OCI-M1 (cell line): Measurements from ENCODE around the gene ST3GAL4.

ENCODE experiments used
- DNase-seq: peaks from one replicate; lab custom pipeline; 2025; lab: John Stamatoyannopoulos, UW

ST3GAL4 gene

DNA sequence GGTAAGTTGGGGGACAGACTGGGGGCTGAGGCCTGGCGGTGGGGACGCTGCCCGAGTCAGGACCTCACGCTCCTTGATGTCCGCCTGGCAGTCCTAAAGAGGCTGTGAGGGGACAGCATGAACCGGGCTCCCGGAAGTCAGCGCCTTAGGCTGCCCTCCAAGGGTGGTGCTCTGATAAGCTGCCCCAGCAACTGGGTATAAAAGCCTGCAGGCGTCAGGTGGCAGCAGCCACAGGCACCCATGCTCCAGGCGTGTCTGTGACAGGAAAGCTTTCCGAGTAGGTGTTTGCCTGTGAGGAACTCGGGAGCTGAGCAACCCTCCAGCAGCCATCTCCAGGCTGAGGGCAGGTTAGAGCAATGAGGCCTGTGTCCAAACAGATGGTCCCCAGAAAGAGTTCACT lies 53.0 kb downstream of the ST3GAL4 start:
- no peak for DNase-seq

DNA sequence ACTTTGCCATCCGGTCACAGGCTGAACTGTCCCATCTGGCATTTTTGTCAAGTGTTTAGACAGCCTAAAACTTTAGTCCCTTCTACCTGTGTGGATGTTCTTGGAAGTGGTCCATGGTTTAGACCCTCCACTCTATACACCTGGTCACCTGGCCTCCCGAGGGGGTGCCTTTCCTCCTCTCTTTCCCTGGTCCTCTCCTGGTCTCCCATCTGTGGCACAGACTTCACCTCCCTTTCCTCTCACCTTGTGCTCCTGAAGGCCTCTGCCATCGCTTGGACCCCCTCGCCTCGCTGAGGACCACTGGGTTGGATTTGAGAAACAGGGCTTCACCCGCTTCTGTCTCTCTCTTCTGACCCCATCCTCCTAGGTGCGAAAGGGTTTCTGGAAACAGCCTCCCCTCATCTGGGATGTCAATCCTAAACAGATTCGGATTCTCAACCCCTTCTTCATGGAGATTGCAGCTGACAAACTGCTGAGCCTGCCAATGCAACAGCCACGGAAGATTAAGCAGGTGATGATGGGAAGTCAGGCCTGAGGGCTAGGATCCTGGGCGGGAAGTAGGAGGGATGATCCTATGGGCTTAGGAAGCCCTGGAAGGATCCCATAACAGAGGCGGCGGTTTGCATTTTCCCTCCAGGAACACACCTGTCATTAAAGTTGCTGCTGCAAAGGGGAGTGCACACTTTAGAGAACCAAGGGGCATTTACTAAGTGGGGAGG lies 53.6 kb downstream of the ST3GAL4 start:
- no peak for DNase-seq

DNA sequence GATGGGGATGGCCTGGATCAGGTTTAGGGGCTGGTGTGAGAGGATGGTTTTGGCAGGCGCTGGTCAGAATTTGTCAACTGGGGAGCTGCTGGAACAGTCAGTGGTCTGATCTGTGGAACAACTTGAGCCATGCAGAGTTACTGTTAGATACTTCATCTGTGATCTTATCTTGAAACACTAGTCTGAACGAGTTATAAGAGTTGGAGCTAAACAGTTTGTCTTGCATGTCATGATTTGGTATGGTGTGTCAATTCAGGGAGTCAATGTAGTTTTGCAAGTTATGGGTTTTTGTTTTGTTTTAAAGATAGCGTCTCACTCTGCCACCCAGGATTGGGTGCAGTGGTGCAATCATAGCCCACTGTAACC lies 54.1 kb downstream of the ST3GAL4 start:
- no peak for DNase-seq

DNA sequence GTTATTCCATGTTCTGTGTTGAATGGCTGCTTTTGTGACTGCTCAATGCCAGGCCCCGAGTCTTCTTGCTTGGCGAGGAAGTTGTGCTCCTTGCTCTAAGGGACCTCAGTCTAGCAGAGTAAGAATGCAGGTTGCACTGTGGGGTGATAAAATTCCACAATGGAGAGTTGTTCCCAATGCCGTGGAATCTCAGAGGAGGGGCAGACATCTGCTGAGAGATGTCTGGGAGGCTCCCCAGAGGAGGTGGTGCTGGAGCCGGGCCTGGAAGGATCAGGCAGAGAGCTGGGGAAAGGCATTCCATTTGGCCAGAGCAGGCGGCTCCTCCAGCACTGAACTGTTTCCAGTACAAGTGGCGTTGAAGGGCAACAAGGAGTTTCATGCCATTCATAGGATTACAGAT lies 55.2 kb downstream of the ST3GAL4 start:
- no peak for DNase-seq

DNA sequence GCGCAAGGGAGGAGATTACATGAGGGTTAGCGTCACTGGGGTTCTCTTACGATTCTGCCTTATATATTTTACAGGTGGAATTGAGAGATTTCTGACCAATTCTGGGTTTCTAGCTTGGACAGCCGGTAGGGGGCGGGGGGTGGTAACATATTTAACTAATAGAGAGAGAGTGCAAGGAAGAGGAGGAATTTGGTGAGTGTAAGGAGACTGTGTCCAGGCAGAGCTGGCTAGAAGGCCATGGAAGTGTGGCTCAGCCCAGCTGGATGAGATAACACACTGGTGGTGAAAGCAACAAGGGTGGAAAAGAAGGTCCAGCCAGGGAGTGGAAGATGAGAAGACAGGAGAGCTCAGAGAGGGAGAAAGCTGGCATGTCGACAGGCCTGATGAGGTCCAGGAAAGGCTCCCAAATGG lies 56.5 kb downstream of the ST3GAL4 start:
- peak; percentile 57 for DNase-seq

DNA sequence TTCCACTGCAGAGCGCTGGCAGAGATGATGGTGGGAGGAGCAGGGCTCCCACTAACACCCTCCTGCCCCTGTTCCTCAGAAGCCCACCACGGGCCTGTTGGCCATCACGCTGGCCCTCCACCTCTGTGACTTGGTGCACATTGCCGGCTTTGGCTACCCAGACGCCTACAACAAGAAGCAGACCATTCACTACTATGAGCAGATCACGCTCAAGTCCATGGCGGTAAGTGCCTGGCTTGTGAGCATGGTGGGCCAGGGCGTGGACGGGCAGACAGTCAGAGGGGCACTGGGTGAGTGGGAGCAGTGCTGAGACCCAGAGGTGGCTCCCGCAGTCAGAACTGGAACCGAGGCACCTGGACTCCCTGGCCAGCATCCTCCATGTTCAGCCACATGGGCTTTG lies 57.9 kb downstream of the ST3GAL4 start:
- no peak for DNase-seq

DNA sequence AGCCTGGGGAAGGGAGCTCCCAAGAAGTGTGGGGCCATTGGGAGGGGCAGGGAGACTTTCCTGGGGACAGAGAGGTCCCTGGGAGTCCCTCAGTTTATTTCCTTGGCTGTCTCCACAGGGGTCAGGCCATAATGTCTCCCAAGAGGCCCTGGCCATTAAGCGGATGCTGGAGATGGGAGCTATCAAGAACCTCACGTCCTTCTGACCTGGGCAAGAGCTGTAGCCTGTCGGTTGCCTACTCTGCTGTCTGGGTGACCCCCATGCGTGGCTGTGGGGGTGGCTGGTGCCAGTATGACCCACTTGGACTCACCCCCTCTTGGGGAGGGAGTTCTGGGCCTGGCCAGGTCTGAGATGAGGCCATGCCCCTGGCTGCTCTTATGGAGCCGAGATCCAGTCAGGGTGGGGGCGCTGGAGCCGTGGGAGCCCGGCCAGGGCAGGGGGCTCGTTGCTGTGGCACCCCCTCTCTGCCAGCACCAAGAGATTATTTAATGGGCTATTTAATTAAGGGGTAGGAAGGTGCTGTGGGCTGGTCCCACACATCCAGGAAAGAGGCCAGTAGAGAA lies 58.4 kb downstream of the ST3GAL4 start:
- DNase-seq: no peak

DNA sequence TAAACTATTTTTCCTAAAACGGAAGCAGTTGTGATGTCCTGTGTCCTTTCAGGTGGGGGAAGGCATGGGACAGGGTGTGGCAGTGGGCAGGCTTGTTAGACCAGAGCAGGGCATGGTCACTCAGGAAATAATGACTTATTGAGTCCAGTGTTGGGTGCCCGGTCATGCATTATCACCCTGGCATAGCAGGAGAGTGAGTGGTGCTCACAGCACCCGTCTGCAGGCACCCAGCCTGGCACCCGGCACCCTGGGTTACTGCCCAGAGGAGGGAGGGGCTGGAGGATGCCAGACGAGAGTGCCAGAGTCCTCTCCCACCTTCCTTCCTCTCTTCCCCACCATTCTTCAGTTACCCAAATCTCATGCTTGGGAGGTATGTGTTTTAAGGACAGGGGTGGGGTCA lies 59.1 kb downstream of the ST3GAL4 start:
- DNase-seq: no peak

DNA sequence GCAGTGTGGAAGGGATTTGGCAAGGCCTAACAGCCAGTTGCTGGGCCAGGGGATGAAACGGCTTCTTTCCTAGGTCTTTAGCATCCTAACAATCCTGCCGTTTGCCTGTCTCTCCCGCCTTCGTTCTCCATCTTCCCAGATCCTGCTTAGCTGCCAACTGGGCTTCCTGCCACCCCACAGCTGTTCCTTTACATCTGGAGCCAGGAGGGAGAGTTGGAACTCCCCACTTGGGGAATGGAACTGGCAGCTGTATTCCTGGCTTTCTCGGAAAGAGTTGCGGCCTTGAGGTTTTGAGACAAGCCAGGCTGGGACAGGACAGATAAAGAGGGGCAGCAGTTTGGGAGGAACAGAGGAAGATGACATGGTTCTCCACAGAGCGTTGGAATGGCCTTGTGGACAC lies 59.6 kb downstream of the ST3GAL4 start:
- DNase-seq: no peak

DNA sequence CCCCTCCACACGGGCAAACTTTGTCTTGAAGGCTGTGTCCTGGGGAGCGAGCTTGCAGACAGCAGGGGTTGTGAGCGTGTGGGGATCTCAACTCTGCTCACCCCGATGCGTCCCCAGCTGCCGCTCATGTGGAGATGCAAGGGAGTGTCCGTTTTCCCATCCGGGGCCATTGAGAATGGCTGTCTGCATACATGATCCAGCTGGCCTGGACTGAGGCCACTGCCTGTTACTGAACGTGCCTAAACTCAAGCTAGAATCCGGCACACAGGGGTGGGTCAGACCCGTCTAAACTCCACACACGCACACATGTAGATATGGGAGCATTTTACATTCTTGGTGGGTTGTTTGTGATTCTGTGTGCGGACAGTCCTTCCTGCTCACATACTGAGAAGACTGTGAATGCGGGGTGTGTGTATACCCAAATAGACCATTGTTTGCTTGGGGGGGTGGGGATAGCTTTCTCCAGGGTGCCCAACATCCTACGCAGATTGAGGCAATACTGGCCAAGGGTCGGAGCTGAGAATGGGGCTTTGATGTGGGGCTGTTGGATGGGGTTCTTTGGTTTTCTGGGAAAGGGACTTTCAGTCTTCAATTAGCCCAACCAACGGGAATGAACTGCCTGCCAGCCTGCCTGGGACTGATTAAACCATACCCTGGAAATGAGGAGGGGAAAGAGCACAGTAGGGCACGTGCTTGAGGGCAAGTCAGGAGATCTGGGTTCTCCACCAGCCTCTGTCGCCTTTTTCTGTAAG lies 60.4 kb downstream of the ST3GAL4 start:
- DNase-seq: no peak

DNA sequence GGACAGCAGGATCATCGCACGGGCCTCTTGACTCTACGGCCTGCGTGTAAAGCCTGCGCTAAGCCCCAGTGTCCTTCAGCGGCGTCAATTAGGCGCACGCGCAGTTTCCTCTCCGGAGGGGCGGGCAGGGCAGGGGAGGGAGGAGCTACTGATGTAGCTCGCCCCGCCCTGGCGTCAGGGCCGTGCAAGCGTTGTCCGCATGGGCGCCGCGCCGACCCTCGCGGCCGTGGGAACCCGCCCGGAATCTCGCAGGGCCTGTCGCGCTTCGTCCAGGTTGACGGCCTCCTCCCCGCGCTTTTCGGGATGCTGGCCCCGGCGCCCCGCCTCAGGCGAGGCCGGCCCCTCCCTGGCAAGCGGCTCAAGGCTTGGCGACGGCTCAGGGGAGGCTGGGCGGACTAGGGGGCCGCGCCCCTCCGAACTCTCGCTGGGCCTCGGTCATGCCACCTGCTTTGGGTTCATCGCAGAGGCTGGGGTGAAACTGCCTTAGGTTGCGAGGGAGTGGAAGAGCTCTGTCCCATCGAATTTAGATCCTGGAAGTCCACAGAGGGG lies 61.1 kb downstream of the ST3GAL4 start:
- no peak for DNase-seq

DNA sequence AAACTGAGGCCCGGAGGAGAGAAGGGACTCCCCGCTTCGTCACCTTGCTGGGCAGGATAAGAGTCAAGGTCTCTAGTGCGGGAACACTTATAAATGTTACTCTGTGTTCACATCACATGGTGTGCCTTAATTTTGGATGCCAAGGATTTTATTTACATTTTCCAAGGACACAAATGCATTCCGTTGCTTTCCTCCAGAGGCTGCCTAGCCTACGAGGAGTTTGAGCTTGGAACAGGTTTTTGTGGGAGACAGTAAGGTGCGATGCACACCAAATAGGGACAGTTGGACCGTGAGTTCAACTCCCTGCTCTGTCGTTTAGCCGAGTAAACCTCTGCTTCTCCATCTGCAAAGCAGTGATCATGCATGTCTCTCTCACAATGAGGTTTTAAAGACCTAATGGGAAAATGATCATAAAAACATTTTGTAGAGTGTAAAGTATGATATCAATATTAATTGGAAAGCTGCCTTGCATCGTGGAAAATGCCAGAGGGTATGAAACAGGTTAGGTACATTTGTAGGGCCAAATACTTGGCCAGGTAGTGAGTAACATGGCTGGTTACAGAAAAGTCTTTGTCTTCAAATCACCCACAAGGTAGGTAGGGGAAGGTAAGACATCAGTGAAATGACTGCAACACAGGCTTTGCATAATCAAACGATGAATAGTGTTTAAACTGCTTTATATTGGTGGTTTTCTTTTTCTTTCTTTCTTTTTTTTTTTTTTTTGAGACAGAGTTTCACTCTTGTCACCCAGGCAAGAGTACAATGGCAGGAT lies 61.8 kb downstream of the ST3GAL4 start:
- DNase-seq: no peak

DNA sequence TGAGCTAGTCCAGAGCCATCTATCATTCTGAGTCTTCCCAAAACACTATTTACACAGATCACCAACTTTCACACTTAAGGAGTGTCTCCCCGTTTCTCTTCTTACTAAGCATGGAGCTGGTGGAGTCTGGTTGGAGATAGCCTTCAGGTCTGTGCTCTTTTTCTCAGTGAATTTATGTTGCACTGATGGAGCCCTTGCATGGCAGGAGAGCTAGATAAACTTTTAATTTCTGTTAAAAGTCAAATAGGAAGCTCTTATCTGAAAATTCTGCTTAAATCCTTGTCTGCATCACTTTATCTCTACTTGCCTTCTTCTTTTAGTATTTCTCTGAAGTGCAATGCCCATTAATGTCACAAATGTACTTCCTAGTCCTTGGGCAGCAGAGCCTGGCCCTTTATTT lies 63.4 kb downstream of the ST3GAL4 start:
- peak; percentile 44 for DNase-seq

DNA sequence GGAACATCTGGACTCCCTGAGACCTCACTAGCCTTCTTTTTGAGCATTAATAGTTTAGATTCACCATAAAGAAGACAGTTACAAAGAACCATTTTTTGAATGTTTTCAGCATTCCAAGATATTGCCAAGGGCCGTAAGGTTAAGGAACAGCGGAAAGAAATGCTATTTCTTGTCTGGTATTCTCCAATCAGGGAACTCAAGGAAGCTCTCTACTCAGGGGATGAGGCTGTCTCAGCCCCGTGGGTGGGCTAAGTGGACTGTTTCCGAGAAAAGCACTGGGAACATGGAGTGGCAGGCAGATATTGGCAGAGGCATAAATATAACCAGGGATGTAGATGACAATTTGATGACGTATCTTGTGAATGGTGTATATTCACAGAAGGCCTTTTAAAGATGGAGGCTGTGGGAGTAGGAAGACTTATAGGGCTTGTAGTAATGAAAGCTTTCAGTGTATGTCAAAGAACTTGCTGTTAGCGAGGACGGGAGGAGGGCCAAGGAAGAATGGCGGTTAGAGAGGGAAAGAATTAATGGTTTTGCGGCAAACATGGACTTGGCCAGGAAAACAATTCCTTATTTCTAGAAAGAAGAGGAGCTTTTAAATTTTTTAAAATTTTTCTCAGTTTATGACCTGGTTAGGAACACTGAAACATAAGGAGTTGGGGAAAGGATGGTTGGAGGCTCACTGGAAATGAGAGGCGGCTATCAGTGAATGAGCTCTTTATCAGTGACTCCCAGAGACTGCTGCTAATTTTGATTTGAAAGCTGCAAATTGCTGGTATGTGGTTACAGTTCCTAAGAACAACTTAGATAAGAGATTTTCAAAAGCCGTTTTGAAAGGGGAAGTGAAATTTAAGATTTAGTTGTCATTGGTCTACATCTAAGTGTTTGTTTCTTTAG lies 64.6 kb downstream of the ST3GAL4 start:
- peak; percentile 99 for DNase-seq

DNA sequence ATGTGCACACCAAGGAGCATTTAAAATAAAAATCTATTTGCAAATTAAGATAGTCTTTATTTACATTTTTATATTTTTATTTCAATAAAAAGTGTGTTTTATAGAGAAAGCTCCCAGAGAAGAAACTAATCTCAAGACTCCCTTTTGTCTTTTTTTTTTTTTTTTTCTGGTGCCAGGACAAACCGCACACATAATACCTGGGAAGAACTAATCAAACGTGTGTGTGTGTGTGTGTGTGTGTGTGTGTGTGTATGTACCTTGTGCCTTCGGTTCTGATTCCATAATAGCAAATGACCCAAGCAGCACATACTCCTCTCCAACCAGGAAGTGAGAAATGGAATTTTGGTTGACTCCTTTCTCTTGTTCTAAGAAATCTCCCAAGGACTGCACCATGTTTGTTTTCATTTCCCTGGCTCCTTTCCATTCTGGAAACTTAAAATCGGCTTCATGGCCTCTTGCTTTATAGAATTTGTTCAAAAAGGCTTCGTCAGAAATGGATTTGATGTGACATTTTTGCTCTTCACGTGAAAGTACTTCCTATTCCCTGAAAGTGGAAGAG lies 65.3 kb downstream of the ST3GAL4 start:
- no peak for DNase-seq

DNA sequence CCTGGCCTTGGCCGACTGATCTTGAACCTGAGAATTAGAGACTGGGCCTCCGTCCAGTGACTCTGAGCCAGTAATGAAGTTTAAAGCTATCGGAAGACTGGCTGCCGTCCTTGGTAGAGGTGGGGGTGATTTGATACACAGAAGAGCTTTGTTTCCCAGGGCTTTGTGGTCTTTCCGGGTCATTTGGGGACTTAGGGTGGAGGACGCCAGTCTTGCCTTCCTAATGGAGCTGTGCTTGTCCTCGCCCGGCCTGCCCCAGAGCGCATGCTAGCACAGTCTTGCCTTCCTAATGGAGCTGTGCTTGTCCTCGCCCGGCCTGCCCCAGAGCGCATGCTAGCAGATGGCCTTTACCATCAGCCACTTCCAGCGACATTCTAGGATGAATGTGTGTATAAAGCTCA lies 65.8 kb downstream of the ST3GAL4 start:
- DNase-seq: no peak

DNA sequence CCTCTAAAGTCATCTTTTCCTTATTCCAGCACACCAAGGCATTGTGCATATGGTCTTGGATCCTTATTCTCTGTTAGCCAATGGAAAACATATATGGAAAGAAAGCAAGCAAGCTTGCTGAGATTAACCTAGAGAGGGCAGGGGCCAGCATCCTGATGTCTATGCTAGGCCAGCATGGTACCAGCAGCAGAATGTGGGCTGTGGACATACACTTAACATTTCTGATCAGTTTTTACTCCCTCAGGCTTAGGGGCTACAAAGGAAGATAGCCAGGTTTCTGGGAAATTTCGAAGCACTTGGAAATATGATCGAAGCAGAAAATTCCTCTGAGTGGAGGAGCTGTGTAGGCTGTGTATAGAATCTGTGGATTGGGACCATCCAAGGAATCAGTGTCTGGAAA lies 67.0 kb downstream of the ST3GAL4 start:
- DNase-seq: no peak

DNA sequence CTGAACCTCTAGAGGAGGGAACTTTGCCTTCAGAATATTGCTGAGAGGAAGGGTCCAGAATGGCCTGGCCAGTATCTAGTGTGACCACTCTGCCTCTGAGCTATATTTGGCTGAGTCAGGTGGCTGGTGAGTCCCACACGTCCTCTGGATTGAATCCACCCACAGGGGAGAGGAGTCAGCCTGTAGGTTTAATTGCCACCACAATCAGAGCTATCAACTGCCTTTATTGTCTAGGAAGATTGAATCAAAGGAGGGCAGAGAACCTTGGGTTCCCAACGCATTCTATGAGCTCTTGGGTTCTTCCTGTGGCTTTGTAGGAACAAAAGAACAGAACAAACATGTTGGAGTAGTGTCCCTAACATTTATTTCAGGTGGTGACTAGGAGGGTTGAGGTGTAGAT lies 67.7 kb downstream of the ST3GAL4 start:
- peak; percentile 44 for DNase-seq

DNA sequence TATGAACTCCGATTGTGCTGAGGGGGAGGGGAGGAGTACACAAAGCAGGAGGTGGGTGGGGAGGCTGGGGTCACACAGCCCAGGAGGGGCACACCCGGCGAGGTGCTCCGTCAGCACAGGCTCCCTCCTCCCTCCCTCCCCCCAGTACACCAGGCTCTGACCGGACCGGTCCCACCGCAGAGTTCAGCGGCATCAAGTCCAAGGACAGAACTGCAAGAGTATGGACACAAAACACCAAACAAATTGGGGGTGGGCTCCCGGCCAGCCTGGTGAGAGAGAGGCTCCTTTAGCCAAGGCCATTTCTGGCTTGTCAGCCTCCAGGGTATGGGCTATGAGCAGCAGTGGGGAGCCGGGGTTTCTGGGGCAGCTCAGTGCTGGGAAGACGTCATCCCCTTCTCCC lies 68.3 kb downstream of the ST3GAL4 start:
- DNase-seq: no peak

DNA sequence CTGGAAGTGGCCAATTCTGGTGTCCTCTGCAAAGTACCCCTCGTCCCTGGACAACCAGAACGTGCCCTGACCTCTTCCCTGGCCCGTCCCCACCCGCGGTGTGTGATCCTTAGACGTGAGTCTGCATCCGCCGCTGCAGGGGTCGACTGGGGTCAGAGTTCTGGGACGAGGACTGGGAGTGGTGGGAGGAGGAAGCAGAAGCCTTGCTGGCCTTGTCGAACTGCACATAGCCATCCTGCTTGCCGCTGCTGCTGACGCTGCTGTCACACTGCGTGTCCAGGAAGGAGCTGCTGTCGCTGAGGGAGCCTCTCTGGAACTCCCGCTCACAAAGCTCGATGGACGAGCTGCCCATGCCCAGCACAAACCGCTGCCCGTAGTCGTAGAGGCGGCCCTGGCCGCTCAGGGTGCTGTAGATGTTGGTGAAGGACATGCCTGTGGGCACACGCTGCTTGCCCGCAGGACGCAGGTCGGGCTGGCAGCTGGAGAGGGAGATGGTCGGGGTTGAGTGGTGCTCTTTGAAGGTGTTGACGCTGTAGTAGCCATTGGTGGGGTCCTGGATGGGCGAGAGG lies 69.1 kb downstream of the ST3GAL4 start:
- no peak for DNase-seq

DNA sequence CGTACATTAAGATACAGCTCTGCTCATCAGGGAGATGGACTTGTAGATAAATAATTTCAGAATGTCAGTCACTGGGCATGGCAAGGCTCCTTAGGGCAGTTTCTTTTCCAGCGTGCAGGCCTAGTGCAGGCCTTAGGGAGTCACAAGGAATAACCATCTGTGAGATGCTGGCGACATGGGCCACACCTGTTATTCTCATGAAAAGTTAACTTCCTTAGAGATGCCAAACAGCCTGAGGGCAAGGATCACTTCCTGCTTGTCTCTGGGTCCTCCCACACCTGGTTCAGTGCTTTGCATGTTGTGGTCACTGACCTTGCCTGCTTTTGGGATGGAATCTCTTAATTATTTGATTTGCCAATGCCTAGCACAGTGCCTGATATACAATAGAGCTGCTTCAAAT lies 70.6 kb downstream of the ST3GAL4 start:
- DNase-seq: no peak
